ENCODE results near the gene AKR1B1.

- no peak for TF ChIP-seq CTCF (IDR thresholded peaks at IDR 0.05)
- TF ChIP-seq POLR2A (IDR thresholded peaks at IDR 0.05), result no peak
Observed at GRCh38 chr7:134452991-134453473, 5.9 kb downstream of the AKR1B1 start.

Data from body of pancreas (tissue), 4 donors.